ENCODE results near the gene CCDC17.

Gene CCDC17

DNA sequence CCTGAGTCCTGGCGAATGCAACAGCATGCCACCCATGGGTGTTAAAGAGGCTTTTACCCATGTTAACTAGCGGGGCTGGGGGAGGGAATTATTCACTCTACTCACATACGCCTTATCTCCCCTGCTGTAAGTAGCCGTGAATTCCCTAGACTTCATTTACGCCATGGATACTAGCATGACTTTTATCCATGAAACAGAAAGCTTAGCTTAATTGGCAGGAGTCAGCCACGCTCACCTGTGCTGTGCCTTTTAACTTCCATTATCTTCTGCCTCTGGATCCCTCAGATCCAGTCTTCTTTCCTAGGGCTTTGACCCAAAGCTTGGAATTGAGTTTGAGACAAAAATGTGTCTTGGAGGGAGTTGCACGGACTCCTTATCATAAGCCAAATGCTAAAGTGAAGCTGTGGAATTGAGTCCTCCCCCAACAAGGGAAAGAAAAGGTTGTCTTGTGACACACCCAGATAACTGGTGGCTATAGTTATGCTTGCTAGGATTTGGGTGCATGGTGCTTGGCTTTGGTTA lies 49.7 kb downstream of the CCDC17 start:
- no peak for DNase-seq

DNA sequence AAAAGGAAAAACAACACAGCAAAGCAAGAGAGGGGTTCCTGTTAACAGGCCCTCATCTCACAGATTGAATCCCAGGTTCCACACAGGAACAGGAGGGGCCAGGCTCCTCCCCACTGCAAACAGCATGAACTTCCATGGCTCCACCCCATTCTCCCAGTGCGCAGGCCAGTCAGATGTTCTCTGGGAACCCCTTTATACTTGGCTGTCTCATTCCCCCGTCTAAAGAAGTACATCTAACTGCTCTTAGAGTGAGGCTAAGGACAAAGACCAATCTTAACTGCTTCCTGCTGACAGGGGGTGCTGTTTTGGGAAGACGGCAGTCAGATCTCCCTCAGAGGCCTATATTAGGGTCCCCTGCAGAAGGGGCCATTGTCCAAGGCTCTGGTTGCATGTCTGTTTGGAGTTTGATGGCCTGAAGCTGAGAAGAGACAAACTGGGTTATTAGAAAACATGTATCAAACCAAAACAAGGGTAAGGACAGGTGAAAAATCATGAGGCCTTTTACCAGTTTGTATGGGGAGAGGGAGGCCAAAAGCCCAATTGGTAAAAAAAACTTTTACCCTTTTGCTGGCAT lies 50.5 kb downstream of the CCDC17 start:
- DNase-seq, result no peak

DNA sequence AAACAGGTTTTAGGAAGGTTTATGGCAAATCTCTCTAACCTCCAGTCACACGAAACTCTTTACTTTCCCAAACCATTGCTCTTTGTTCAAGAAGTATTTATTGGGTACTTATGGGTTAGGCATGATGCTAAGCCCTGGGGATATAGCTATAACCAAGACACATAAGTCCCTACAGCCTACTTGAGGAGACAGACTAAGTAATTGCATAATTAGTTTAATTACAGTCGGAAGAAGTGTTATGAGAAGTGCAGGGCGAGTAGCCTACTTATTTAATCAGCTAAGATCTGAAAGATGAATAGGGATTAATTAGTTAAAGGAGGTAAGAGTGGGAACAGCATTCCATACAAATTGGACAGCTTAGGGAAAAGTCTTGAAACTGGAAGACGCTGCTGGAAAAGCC lies 53.2 kb downstream of the CCDC17 start:
- no peak for DNase-seq
